Measurements from ENCODE around the gene TMEM128.
A peak's percentile ranks its signal among the peaks of the same experiment; 100 is the strongest.
"Not testable (repeated sequence)": the region's sequence is repeated elsewhere in the genome, so short reads cannot be mapped to it uniquely, and the experiment has no call there.

TMEM128 gene

GRCh38 chr4:4254199-4254598 is 6.2 kb upstream of the TMEM128 start:
- Histone ChIP-seq H3K4me1 (ENCODE audit: insufficient read depth, low read length) (peaks cover under 1% of the 10 kb centered on the region), H3K9ac (ENCODE audit: low read length) (no peak overlapping the region), H3K27me3 (ENCODE audit: control insufficient read depth in 1 of 2, insufficient read depth in 2 of 2, low read length in 2 of 2) (no peaks in the 10 kb centered on the region), H3K27ac (ENCODE audit: low read depth, low read length) (no peak overlapping the region), H3K4me3 (ENCODE audit: low read depth in 1 of 2, low read length in 2 of 2) (no peak overlapping the region), H3K9me3 (ENCODE audit: low read length) (no peaks in the 10 kb centered on the region), H3K36me3 (ENCODE audit: insufficient read depth, low read length) (no peaks in the 10 kb centered on the region)

GRCh38 chr4:4249866-4250265 is 1.8 kb upstream of the TMEM128 start:
- no peaks in the 10 kb centered on the region for H3K27me3 ChIP-seq (ENCODE audit: control insufficient read depth in 1 of 2, insufficient read depth in 2 of 2, low read length in 2 of 2)
- peaks cover 6% of the 10 kb centered on the region for H3K36me3 ChIP-seq (ENCODE audit: insufficient read depth, low read length)
- H3K9me3 ChIP-seq (ENCODE audit: low read length) = no peaks in the 10 kb centered on the region
- H3K9ac ChIP-seq (ENCODE audit: low read length) = no peak overlapping the region
- H3K4me1 ChIP-seq (ENCODE audit: insufficient read depth, low read length) = peaks cover 20% of the 10 kb centered on the region
- no peak overlapping the region for H3K27ac ChIP-seq (ENCODE audit: low read depth, low read length)
- H3K4me3 ChIP-seq (ENCODE audit: low read depth in 1 of 2, low read length in 2 of 2) = no peak overlapping the region

- H3K27ac ChIP-seq (ENCODE audit: low read depth, low read length) = peak overlapping the region; percentile 1
- not testable (repeated sequence) for H3K9ac ChIP-seq (ENCODE audit: low read length); H3K9me3 ChIP-seq (ENCODE audit: low read length); H3K4me3 ChIP-seq (ENCODE audit: low read depth in 1 of 2, low read length in 2 of 2); H3K27me3 ChIP-seq (ENCODE audit: control insufficient read depth in 1 of 2, insufficient read depth in 2 of 2, low read length in 2 of 2)
- peaks cover 11% of the 10 kb centered on the region for H3K36me3 ChIP-seq (ENCODE audit: insufficient read depth, low read length)
- peaks cover 20% of the 10 kb centered on the region for H3K4me1 ChIP-seq (ENCODE audit: insufficient read depth, low read length)
These were observed 1.3 kb upstream of the TMEM128 start for GRCh38 chr4:4249342-4249741.

GRCh38 chr4:4248885-4249203 is 821 bp upstream of the TMEM128 start:
- H3K4me3 ChIP-seq (ENCODE audit: low read depth in 1 of 2, low read length in 2 of 2) = peak overlapping the region; percentile 95 to 98
- H3K9ac ChIP-seq (ENCODE audit: low read length) = peak overlapping the region; percentile 97
- H3K27me3 ChIP-seq (ENCODE audit: control insufficient read depth in 1 of 2, insufficient read depth in 2 of 2, low read length in 2 of 2) = no peaks in the 10 kb centered on the region
- peak overlapping the region; percentile 87 for H3K27ac ChIP-seq (ENCODE audit: low read depth, low read length)
- H3K36me3 ChIP-seq (ENCODE audit: insufficient read depth, low read length) = peaks cover 16% of the 10 kb centered on the region
- H3K9me3 ChIP-seq (ENCODE audit: low read length) = no peaks in the 10 kb centered on the region
- H3K4me1 ChIP-seq (ENCODE audit: insufficient read depth, low read length) = peaks cover 20% of the 10 kb centered on the region

- Histone ChIP-seq H3K4me3 (ENCODE audit: low read depth in 1 of 2, low read length in 2 of 2) (peak overlapping the region; percentile 95 to 98), H3K4me1 (ENCODE audit: insufficient read depth, low read length) (peaks cover 20% of the 10 kb centered on the region), H3K9ac (ENCODE audit: low read length) (peak overlapping the region; percentile 97), H3K27me3 (ENCODE audit: control insufficient read depth in 1 of 2, insufficient read depth in 2 of 2, low read length in 2 of 2) (no peaks in the 10 kb centered on the region), H3K9me3 (ENCODE audit: low read length) (no peaks in the 10 kb centered on the region), H3K27ac (ENCODE audit: low read depth, low read length) (peak overlapping the region; percentile 87), H3K36me3 (ENCODE audit: insufficient read depth, low read length) (peaks cover 23% of the 10 kb centered on the region)
These were observed 361 bp downstream of the TMEM128 start for GRCh38 chr4:4247696-4248028.

GRCh38 chr4:4245172-4245571 is 2.9 kb downstream of the TMEM128 start:
- Histone ChIP-seq H3K9me3 (ENCODE audit: low read length) (no peaks in the 10 kb centered on the region), H3K36me3 (ENCODE audit: insufficient read depth, low read length) (peaks cover 38% of the 10 kb centered on the region), H3K4me3 (ENCODE audit: low read depth in 1 of 2, low read length in 2 of 2) (no peak overlapping the region), H3K27me3 (ENCODE audit: control insufficient read depth in 1 of 2, insufficient read depth in 2 of 2, low read length in 2 of 2) (no peaks in the 10 kb centered on the region), H3K9ac (ENCODE audit: low read length) (no peak overlapping the region), H3K4me1 (ENCODE audit: insufficient read depth, low read length) (peaks cover 20% of the 10 kb centered on the region), H3K27ac (ENCODE audit: low read depth, low read length) (no peak overlapping the region)

GRCh38 chr4:4239551-4239950 is 8.5 kb downstream of the TMEM128 start:
- H3K9ac ChIP-seq (ENCODE audit: low read length); H3K4me1 ChIP-seq (ENCODE audit: insufficient read depth, low read length); H3K27me3 ChIP-seq (ENCODE audit: control insufficient read depth in 1 of 2, insufficient read depth in 2 of 2, low read length in 2 of 2); H3K4me3 ChIP-seq (ENCODE audit: low read depth in 1 of 2, low read length in 2 of 2); H3K9me3 ChIP-seq (ENCODE audit: low read length); H3K27ac ChIP-seq (ENCODE audit: low read depth, low read length): not testable (repeated sequence)
- H3K36me3 ChIP-seq (ENCODE audit: insufficient read depth, low read length) = peaks cover 42% of the 10 kb centered on the region

GRCh38 chr4:4233610-4234009 is 14.4 kb downstream of the TMEM128 start:
- H3K36me3 ChIP-seq (ENCODE audit: insufficient read depth, low read length) = no peaks in the 10 kb centered on the region
- H3K9me3 ChIP-seq (ENCODE audit: low read length) = no peaks in the 10 kb centered on the region
- H3K27me3 ChIP-seq (ENCODE audit: control insufficient read depth in 1 of 2, insufficient read depth in 2 of 2, low read length in 2 of 2) = peaks cover 0 to under 1% of the 10 kb centered on the region in 2 donors
- H3K9ac ChIP-seq (ENCODE audit: low read length) = no peak overlapping the region
- H3K27ac ChIP-seq (ENCODE audit: low read depth, low read length) = no peak overlapping the region
- no peaks in the 10 kb centered on the region for H3K4me1 ChIP-seq (ENCODE audit: insufficient read depth, low read length)
- H3K4me3 ChIP-seq (ENCODE audit: low read depth in 1 of 2, low read length in 2 of 2) = no peak overlapping the region

- peaks cover 0 to 36% of the 10 kb centered on the region in 2 donors for H3K27me3 ChIP-seq (ENCODE audit: control insufficient read depth in 1 of 2, insufficient read depth in 2 of 2, low read length in 2 of 2)
- H3K27ac ChIP-seq (ENCODE audit: low read depth, low read length) = no peak overlapping the region
- H3K9me3 ChIP-seq (ENCODE audit: low read length) = no peaks in the 10 kb centered on the region
- no peaks in the 10 kb centered on the region for H3K36me3 ChIP-seq (ENCODE audit: insufficient read depth, low read length)
- H3K4me3 ChIP-seq (ENCODE audit: low read depth in 1 of 2, low read length in 2 of 2) = no peak overlapping the region
- no peaks in the 10 kb centered on the region for H3K4me1 ChIP-seq (ENCODE audit: insufficient read depth, low read length)
- no peak overlapping the region for H3K9ac ChIP-seq (ENCODE audit: low read length)
These were observed 19.7 kb downstream of the TMEM128 start for GRCh38 chr4:4228356-4228668.

- Histone ChIP-seq H3K9me3 (ENCODE audit: low read length) (no peaks in the 10 kb centered on the region), H3K4me3 (ENCODE audit: low read depth in 1 of 2, low read length in 2 of 2) (no peak overlapping the region), H3K9ac (ENCODE audit: low read length) (no peak overlapping the region), H3K27me3 (ENCODE audit: control insufficient read depth in 1 of 2, insufficient read depth in 2 of 2, low read length in 2 of 2) (peaks cover 0 to 36% of the 10 kb centered on the region in 2 donors), H3K27ac (ENCODE audit: low read depth, low read length) (no peak overlapping the region), H3K4me1 (ENCODE audit: insufficient read depth, low read length) (no peaks in the 10 kb centered on the region), H3K36me3 (ENCODE audit: insufficient read depth, low read length) (no peaks in the 10 kb centered on the region)
These were observed 20.3 kb downstream of the TMEM128 start for GRCh38 chr4:4227510-4228355.

GRCh38 chr4:4226606-4227438 is 21.2 kb downstream of the TMEM128 start, which contains the start of gene OTOP1:
Gene OTOP1 (minus strand): TSS chr4:4226929. CDS start chr4:4226864, 65 bp downstream.
- Histone ChIP-seq H3K9me3 (ENCODE audit: low read length) (no peaks in the 10 kb centered on the region), H3K4me3 (ENCODE audit: low read depth in 1 of 2, low read length in 2 of 2) (no peak within 1 kb of the TSS), H3K36me3 (ENCODE audit: insufficient read depth, low read length) (no peaks in the 10 kb centered on the region), H3K27me3 (ENCODE audit: control insufficient read depth in 1 of 2, insufficient read depth in 2 of 2, low read length in 2 of 2) (peaks cover 0 to 36% of the 10 kb centered on the region in 2 donors), H3K9ac (ENCODE audit: low read length) (no peak within 1 kb of the TSS), H3K27ac (ENCODE audit: low read depth, low read length) (no peak within 1 kb of the TSS), H3K4me1 (ENCODE audit: insufficient read depth, low read length) (no peaks in the 10 kb centered on the region)
